Nephron (organoid): ENCODE results near the gene JADE1.

Source experiments
- H3K27ac Mint-ChIP-seq, 3 experiments: 2 replicates each; pipeline ENCODE4 v1.8.0; 2020; ENCODE audit warnings: mixed read lengths in 3 of 3, mild to moderate bottlenecking in 2 of 3, moderate library complexity in 1 of 3
- H3K27me3 Mint-ChIP-seq: 2 replicates; pipeline ENCODE4 v1.8.0; 2021; ENCODE audit warnings: low read depth, mild to moderate bottlenecking, moderate library complexity, mixed read lengths
- H3K36me3 Mint-ChIP-seq: 2 replicates; pipeline ENCODE4 v1.8.0; 2020; ENCODE audit warnings: low read depth, mixed read lengths
- H3K4me1 Mint-ChIP-seq: 2 replicates; pipeline ENCODE4 v1.8.0; 2020; ENCODE audit warnings: mixed read lengths
- H3K4me3 Mint-ChIP-seq, 3 experiments: 2 replicates each; pipeline ENCODE4 v1.8.0; 2020; ENCODE audit warnings: mild to moderate bottlenecking in 3 of 3, mixed read lengths in 3 of 3, moderate library complexity in 2 of 3
- H3K9me3 Mint-ChIP-seq: 2 replicates; pipeline ENCODE4 v1.8.0; 2020; ENCODE audit warnings: mixed read lengths
- CTCF ChIP-seq, 3 experiments: fragments of 200-600 bp; sonication (generic); IDR thresholded peaks; one replicate each; pipeline ENCODE4 v1.5.0; 2021; ENCODE audit warnings: antibody characterized with exemption in 3 of 3; ENCODE audit not compliant: unreplicated experiment in 3 of 3

The JADE1 gene

GRCh38 chr4:128850252-128850651 is 40.8 kb downstream of the JADE1 start:
- H3K9me3 Mint-ChIP-seq, result no peaks in the 10 kb centered on the region
- no peak overlapping the region for H3K27ac Mint-ChIP-seq
- H3K36me3 Mint-ChIP-seq, result peaks cover 78% of the 10 kb centered on the region
- H3K4me3 Mint-ChIP-seq, result no peak overlapping the region
- peaks cover 14% of the 10 kb centered on the region for H3K4me1 Mint-ChIP-seq
- no peak for TF ChIP-seq CTCF (IDR thresholded peaks at IDR 0.05; ENCODE audit: unreplicated experiment in 3 of 3)
- no peaks in the 10 kb centered on the region for H3K27me3 Mint-ChIP-seq

- H3K27me3 Mint-ChIP-seq, result no peaks in the 10 kb centered on the region
- TF ChIP-seq CTCF (IDR thresholded peaks at IDR 0.05; ENCODE audit: unreplicated experiment in 3 of 3), result no peak
- no peak overlapping the region for H3K4me3 Mint-ChIP-seq
- peaks cover 77% of the 10 kb centered on the region for H3K36me3 Mint-ChIP-seq
- H3K4me1 Mint-ChIP-seq, result peaks cover 26% of the 10 kb centered on the region
- H3K9me3 Mint-ChIP-seq, result no peaks in the 10 kb centered on the region
- no peak overlapping the region for H3K27ac Mint-ChIP-seq
Measured at GRCh38 chr4:128853741-128854140, 44.2 kb downstream of the JADE1 start.

GRCh38 chr4:128854433-128854832 is 44.9 kb downstream of the JADE1 start:
- TF ChIP-seq CTCF (IDR thresholded peaks at IDR 0.05; ENCODE audit: unreplicated experiment in 3 of 3), result no peak
- Mint-ChIP-seq H3K9me3 (no peaks in the 10 kb centered on the region), H3K4me3 (no peak overlapping the region), H3K36me3 (peaks cover 79% of the 10 kb centered on the region), H3K27me3 (no peaks in the 10 kb centered on the region), H3K27ac (no peak overlapping the region), H3K4me1 (peaks cover 33% of the 10 kb centered on the region)

- TF ChIP-seq CTCF (IDR thresholded peaks at IDR 0.05; ENCODE audit: unreplicated experiment in 3 of 3), result no peak
- peaks cover 76% of the 10 kb centered on the region for H3K36me3 Mint-ChIP-seq
- no peak overlapping the region for H3K4me3 Mint-ChIP-seq
- no peaks in the 10 kb centered on the region for H3K27me3 Mint-ChIP-seq
- peaks cover 45% of the 10 kb centered on the region for H3K4me1 Mint-ChIP-seq
- H3K9me3 Mint-ChIP-seq, result no peaks in the 10 kb centered on the region
- no peak overlapping the region for H3K27ac Mint-ChIP-seq
Measured at GRCh38 chr4:128855621-128856020, 46.1 kb downstream of the JADE1 start.

GRCh38 chr4:128856246-128856645 is 46.7 kb downstream of the JADE1 start:
- no peak for TF ChIP-seq CTCF (IDR thresholded peaks at IDR 0.05; ENCODE audit: unreplicated experiment in 3 of 3)
- Mint-ChIP-seq H3K9me3 (no peaks in the 10 kb centered on the region), H3K4me3 (no peak overlapping the region), H3K36me3 (peaks cover 75% of the 10 kb centered on the region), H3K27me3 (no peaks in the 10 kb centered on the region), H3K27ac (no peak overlapping the region), H3K4me1 (peaks cover 49% of the 10 kb centered on the region)

- H3K27ac Mint-ChIP-seq, result peak overlapping the region; percentile 8 to 42 (median 39)
- peaks cover 4% of the 10 kb centered on the region for H3K27me3 Mint-ChIP-seq
- peak overlapping the region in 2 of 3 experiments; percentile 0 to 19 for H3K4me3 Mint-ChIP-seq
- H3K9me3 Mint-ChIP-seq, result no peaks in the 10 kb centered on the region
- no peak for TF ChIP-seq CTCF (IDR thresholded peaks at IDR 0.05; ENCODE audit: unreplicated experiment in 3 of 3)
- peaks cover 65% of the 10 kb centered on the region for H3K4me1 Mint-ChIP-seq
- peaks cover 66% of the 10 kb centered on the region for H3K36me3 Mint-ChIP-seq
Measured at GRCh38 chr4:128858879-128859671, 49.6 kb downstream of the JADE1 start.
